ENCODE data around the gene FCHSD1. TPM values are rescaled to one million over a fixed set of nuclear protein-coding genes. Genes with fewer than 3 reads are reported as not detected.

FCHSD1 gene
- total RNA-seq: 100 to 1,000 TPM in 1 of 6 donors, 10 to 100 TPM in 5; 10.2 to 106 (median 32.7) TPM

GRCh38 chr5:141650851-141651727 lies at the start of gene FCHSD1:
Gene FCHSD1, minus strand, starts transcription at chr5:141651418. Its CDS starts 50 bp downstream, at chr5:141651368.
- Histone ChIP-seq H3K36me3 (peaks cover 0 to 43% (median 27%) of the 10 kb centered on the region in 4 donors), H3K4me3 (peak within 1 kb of the TSS; percentile 46 to 71 (median 60)), H3K4me1 (peaks cover 5 to 14% (median 13%) of the 10 kb centered on the region in 4 donors), H3K9me3 (no peaks in the 10 kb centered on the region), H3K27ac (peak within 1 kb of the TSS; percentile 19 to 78 (median 73)), H3K27me3 (no peaks in the 10 kb centered on the region)
- TF ChIP-seq POLR2AphosphoS5 (IDR thresholded peaks at IDR 0.05): peak; percentile 31 to 34
- TF ChIP-seq POLR2A (IDR thresholded peaks at IDR 0.05): peak in 1 of 4 donors; percentile 57
- TF ChIP-seq EP300 (IDR thresholded peaks at IDR 0.05): no peak
- ATAC-seq (ENCODE audit: low FRiP score in 2 of 2) (peak; percentile 95 to 98), DNase-seq (peak; percentile 95 to 98)
- 8 to 15% methylated on average over 11 to 32 of the region's 50 CpGs for WGBS, 2 donors

DNA sequence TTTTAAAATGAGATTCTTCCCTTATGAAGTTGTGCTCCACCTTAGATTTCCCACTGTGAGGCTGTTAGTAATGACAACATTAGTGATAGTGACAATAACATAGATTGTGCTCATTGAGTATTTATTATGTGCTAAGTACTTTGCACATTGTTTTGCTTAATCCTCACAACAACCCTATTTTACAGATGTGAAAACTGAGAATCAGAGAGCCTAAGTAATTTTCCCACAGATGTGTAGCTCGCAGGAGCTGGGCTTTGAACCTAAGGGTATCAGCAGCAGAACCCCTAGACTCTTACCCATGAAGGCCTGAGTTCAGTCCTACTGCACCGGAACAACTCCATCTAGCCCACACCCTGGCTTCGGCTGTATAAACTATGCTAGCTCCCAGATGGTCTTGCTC lies 46.4 kb upstream of the FCHSD1 start:
- H3K4me3 ChIP-seq: no peak overlapping the region
- WGBS, 2 donors: 93 to 95% methylated on average over 3 of the region's 3 CpGs
- H3K36me3 ChIP-seq: no peaks in the 10 kb centered on the region
- TF ChIP-seq POLR2AphosphoS5 (IDR thresholded peaks at IDR 0.05) (no peak), CTCF (IDR thresholded peaks at IDR 0.05) (no peak), POLR2A (IDR thresholded peaks at IDR 0.05) (no peak), EP300 (IDR thresholded peaks at IDR 0.05) (no peak)
- no peak overlapping the region for H3K27ac ChIP-seq
- DNase-seq (no peak), ATAC-seq (ENCODE audit: low FRiP score in 2 of 2) (no peak)
- H3K27me3 ChIP-seq: peaks cover 0 to 6% (median 0%) of the 10 kb centered on the region in 4 donors
- peaks cover 9 to 12% (median 11%) of the 10 kb centered on the region in 4 donors for H3K4me1 ChIP-seq
- no peaks in the 10 kb centered on the region for H3K9me3 ChIP-seq

DNA sequence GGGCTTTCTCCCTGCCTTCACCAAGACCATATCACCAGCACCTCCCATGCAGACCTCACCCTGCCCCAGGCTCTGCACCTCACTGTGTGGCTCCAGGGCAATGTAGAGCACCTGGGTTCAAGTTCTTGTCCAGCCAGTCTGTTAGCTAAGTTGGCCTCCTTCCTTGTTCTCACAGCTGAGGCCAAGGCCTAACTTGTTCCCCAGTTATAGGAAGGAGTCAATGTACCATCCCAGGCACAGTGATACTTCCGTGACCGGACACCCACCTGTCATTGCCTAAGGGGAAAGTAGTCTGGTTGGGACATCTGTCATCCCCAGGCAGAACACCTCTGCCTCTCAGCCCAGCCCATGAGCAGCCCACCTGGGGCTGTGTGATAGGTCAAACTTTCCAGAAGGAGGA lies 45.2 kb upstream of the FCHSD1 start:
- Histone ChIP-seq H3K27me3 (peaks cover 0 to 6% (median 0%) of the 10 kb centered on the region in 4 donors), H3K9me3 (no peaks in the 10 kb centered on the region), H3K36me3 (no peaks in the 10 kb centered on the region), H3K27ac (no peak overlapping the region), H3K4me1 (peaks cover 7 to 12% (median 9%) of the 10 kb centered on the region in 4 donors), H3K4me3 (no peak overlapping the region)
- WGBS, 2 donors: 100% methylated on average over 2 of the region's 2 CpGs; no CpG with 5 or more reads in 1 of the 2 donors
- DNase-seq (no peak), ATAC-seq (ENCODE audit: low FRiP score in 2 of 2) (no peak)
- TF ChIP-seq POLR2AphosphoS5 (IDR thresholded peaks at IDR 0.05): no peak
- no peak for TF ChIP-seq CTCF (IDR thresholded peaks at IDR 0.05)
- no peak for TF ChIP-seq EP300 (IDR thresholded peaks at IDR 0.05)

DNA sequence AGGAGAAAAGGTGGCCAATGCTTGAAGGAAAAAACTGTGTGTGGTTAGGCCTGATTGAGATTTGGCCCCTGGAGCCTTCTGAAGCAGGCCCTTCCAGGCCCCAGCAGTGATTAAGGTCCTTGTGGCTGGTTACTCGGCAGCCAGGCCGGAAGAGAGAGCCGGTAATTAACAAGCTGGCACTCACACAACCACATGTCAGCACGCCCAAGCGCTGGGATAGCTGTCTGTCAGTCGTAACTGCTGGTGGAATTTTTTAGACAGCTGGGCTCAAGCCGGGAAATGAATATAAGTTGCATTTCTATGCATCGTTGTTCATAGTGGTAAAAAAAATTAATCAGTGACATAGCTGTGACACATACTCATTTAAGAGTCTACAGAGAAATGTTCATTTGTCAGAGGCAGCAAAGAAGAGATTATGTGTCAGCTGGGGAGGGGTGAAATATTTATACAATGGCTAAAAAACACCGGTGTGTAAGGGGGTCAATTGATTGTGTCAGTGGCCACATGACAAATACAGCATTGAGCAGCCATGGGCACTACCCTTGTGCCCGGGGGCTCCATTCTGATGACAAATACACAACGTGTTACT lies 44.5 kb upstream of the FCHSD1 start:
- Histone ChIP-seq H3K27me3 (peaks cover 0 to 2% (median 0%) of the 10 kb centered on the region in 4 donors), H3K27ac (peak overlapping the region in 1 of 4 donors; percentile 4), H3K36me3 (no peaks in the 10 kb centered on the region), H3K9me3 (no peaks in the 10 kb centered on the region), H3K4me1 (peaks cover 6 to 12% (median 9%) of the 10 kb centered on the region in 4 donors), H3K4me3 (no peak overlapping the region)
- TF ChIP-seq CTCF (IDR thresholded peaks at IDR 0.05) (no peak), POLR2A (IDR thresholded peaks at IDR 0.05) (no peak), EP300 (IDR thresholded peaks at IDR 0.05) (no peak), POLR2AphosphoS5 (IDR thresholded peaks at IDR 0.05) (no peak)
- 46 to 56% methylated on average over 11 of the region's 11 CpGs for WGBS, 2 donors
- DNase-seq (peak in 1 of 2 donors; percentile 75), ATAC-seq (ENCODE audit: low FRiP score in 2 of 2) (no peak)

- ATAC-seq (ENCODE audit: low FRiP score in 2 of 2) (no peak), DNase-seq (no peak)
- H3K36me3 ChIP-seq: no peaks in the 10 kb centered on the region
- H3K27ac ChIP-seq: no peak overlapping the region
- peaks cover 6 to 12% (median 9%) of the 10 kb centered on the region in 4 donors for H3K4me1 ChIP-seq
- H3K9me3 ChIP-seq: no peaks in the 10 kb centered on the region
- 83 to 86% methylated on average over 5 of the region's 5 CpGs for WGBS, 2 donors
- H3K4me3 ChIP-seq: no peak overlapping the region
- no peak for TF ChIP-seq EP300 (IDR thresholded peaks at IDR 0.05)
- TF ChIP-seq POLR2AphosphoS5 (IDR thresholded peaks at IDR 0.05): no peak
- no peak for TF ChIP-seq CTCF (IDR thresholded peaks at IDR 0.05)
- no peak for TF ChIP-seq POLR2A (IDR thresholded peaks at IDR 0.05)
- no peaks in the 10 kb centered on the region for H3K27me3 ChIP-seq
Observed at GRCh38 chr5:141694479-141694878, 43.3 kb upstream of the FCHSD1 start.

Data from upper lobe of left lung (tissue), 6 donors.